OCI-LY1 (cell line): ENCODE data around the gene SYAP1.
A peak's percentile ranks its signal among the peaks of the same experiment; 100 is the strongest.

Experiments
- EZH2 ChIP-seq: fragments of 200-600 bp; sonication (generic), shearing (Covaris generic); IDR thresholded peaks from 2 replicates; pipeline ENCODE4 v1.8.0; 2017; ENCODE audit warnings: borderline replicate concordance, mixed run types, mild to moderate bottlenecking, antibody characterized with exemption, low read length, moderate library complexity, mixed read lengths
- TF ChIP-seq, protein P1 (sequence below): fragments of 200-600 bp; sonication (generic), shearing (Covaris generic); IDR thresholded peaks from 2 replicates; pipeline ENCODE4 v1.5.1; 2017; ENCODE audit warnings: mild to moderate bottlenecking, antibody characterized with exemption, low read length, moderate library complexity, mixed read lengths

DNA sequence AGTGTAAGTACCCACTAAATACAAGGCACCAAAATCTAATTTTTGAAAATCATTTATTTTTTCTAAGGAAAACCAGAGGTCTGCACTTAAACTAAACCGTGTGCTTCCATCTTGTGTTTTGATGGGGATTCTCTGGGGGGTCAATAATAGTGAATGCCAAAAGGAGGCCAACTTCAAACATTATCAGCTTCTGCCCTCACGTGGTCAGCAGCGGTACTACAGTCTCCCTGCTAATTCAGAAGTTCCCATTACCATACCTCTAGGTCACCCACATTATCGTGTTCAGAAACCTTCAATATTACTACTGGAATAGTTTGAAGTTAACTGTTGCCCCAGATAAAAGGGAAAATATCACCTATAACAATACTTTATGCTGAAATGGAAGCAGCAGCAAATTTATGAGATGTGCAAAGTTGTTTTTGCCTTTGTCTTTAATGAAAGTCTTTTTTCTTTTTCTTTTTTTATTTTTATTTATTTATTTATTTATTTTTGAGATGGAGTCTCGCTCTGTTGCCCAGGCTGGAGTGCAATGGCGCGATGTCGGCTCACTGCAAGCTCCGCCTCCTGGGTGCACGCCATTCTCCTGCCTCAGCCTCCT is 24.2 kb upstream of the SYAP1 start:
- TF ChIP-seq EZH2, result no peak
- TF ChIP-seq, protein P1, sequence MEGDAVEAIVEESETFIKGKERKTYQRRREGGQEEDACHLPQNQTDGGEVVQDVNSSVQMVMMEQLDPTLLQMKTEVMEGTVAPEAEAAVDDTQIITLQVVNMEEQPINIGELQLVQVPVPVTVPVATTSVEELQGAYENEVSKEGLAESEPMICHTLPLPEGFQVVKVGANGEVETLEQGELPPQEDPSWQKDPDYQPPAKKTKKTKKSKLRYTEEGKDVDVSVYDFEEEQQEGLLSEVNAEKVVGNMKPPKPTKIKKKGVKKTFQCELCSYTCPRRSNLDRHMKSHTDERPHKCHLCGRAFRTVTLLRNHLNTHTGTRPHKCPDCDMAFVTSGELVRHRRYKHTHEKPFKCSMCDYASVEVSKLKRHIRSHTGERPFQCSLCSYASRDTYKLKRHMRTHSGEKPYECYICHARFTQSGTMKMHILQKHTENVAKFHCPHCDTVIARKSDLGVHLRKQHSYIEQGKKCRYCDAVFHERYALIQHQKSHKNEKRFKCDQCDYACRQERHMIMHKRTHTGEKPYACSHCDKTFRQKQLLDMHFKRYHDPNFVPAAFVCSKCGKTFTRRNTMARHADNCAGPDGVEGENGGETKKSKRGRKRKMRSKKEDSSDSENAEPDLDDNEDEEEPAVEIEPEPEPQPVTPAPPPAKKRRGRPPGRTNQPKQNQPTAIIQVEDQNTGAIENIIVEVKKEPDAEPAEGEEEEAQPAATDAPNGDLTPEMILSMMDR, result peak; percentile 66
